A673 (cell line): ENCODE data around the gene PAX3.

Source experiments
- CTCF ChIP-seq: fragments of 300-800, 200-600 bp; sonication (generic); conservative IDR thresholded peaks from 2 replicates; pipeline ENCODE4 v1.5.1; 2017; ENCODE audit warnings: low read depth, mild to moderate bottlenecking, antibody characterized with exemption, low read length, moderate library complexity, mixed read lengths
- EZH2 ChIP-seq: fragments of 200-600 bp; sonication (generic); IDR thresholded peaks from 2 replicates; pipeline ENCODE4 v1.6.1; 2017; ENCODE audit warnings: borderline replicate concordance, low read depth, mild to moderate bottlenecking, mixed read lengths, antibody characterized with exemption, low read length; ENCODE audit not compliant: poor library complexity, severe bottlenecking

- TF ChIP-seq EZH2, result no peak
- TF ChIP-seq CTCF, result no peak
Measured at GRCh38 chr2:222298001-222298310, 842 bp downstream of the PAX3 start.
